NCI-H82 treated with DMSO at 0.1 percent for 48 hours (cell line): Measurements from ENCODE around the gene BTN1A1.
A peak's percentile ranks its signal among the peaks of the same experiment; 100 is the strongest.

ENCODE experiments used
- DNase-seq: peaks from one replicate; lab custom pipeline; 2025; ENCODE audit not compliant: unreplicated experiment; lab: John Stamatoyannopoulos, UW

Gene BTN1A1

GRCh38 chr6:26556263-26557070 is 56.4 kb downstream of the BTN1A1 start:
- DNase-seq: peak; percentile 79
